Keratinocyte (primary cell): ENCODE measurements around the gene HBD. TPM values are rescaled to one million over a fixed set of nuclear protein-coding genes. Genes with fewer than 3 reads are reported as not detected.

Source experiments
- DNase-seq: peaks from one replicate; pipeline ENCODE4 v3.0.0-alpha.2; 2011; ENCODE audit warnings: low read depth, missing footprints, low spot score
- FAIRE-seq: peaks from 2 replicates; lab custom pipeline; 2011; peaks lifted over from hg19 to GRCh38; lab: Jason Lieb, UNC
- H2AFZ ChIP-seq: 2 replicates; pipeline ENCODE4 v1.6.0; 2012; ENCODE audit warnings: low read length, control low read depth, inconsistent platforms; ENCODE audit not compliant: control insufficient read depth
- H3K27ac ChIP-seq: 2 replicates; pipeline ENCODE4 v1.5.1; 2011; ENCODE audit warnings: low read length; ENCODE audit not compliant: control insufficient read depth, insufficient read depth
- H3K27me3 ChIP-seq: 3 replicates; pipeline ENCODE4 v1.6.0; 2011; ENCODE audit warnings: low read length; ENCODE audit not compliant: control insufficient read depth, insufficient read depth; ENCODE audit errors: extremely low read depth
- H3K36me3 ChIP-seq, 2 experiments: 2 replicates in 1 of 2; 3 replicates in 1 of 2; pipeline ENCODE4 v1.5.1; 2011; ENCODE audit warnings: low read length in 2 of 2, mild to moderate bottlenecking in 1 of 2; ENCODE audit not compliant: control insufficient read depth in 2 of 2, insufficient read depth in 2 of 2; ENCODE audit errors: extremely low read depth in 1 of 2
- H3K4me1 ChIP-seq: 3 replicates; pipeline ENCODE4 v1.5.1; 2011; ENCODE audit warnings: low read length; ENCODE audit not compliant: control insufficient read depth, insufficient read depth; ENCODE audit errors: extremely low read depth
- H3K4me2 ChIP-seq: 3 replicates; pipeline ENCODE4 v1.6.0; 2011; ENCODE audit warnings: low read depth, low read length; ENCODE audit not compliant: control insufficient read depth, insufficient read depth; ENCODE audit errors: extremely low read depth
- H3K4me3 ChIP-seq, 3 experiments: fragments of 200-600 bp in 1 of 3; sonication (generic) in 1 of 3; 2 replicates in 2 of 3; 3 replicates in 1 of 3; pipeline ENCODE4 v1.5.1; 2011 to 2016; ENCODE audit warnings: low read length in 3 of 3, mild to moderate bottlenecking in 3 of 3, control low read depth in 2 of 3, inconsistent platforms in 1 of 3, low read depth in 1 of 3, mixed read lengths in 1 of 3, mixed run types in 1 of 3, moderate library complexity in 1 of 3; ENCODE audit not compliant: control insufficient read depth in 2 of 3, insufficient read depth in 2 of 3; ENCODE audit errors: extremely low read depth in 1 of 3
- H3K79me2 ChIP-seq: 2 replicates; pipeline ENCODE4 v1.6.0; 2012; ENCODE audit warnings: low read length; ENCODE audit not compliant: control insufficient read depth, insufficient read depth
- H3K9ac ChIP-seq: 3 replicates; pipeline ENCODE4 v1.6.0; 2011; ENCODE audit warnings: low read length; ENCODE audit not compliant: control insufficient read depth, insufficient read depth; ENCODE audit errors: extremely low read depth
- H3K9me1 ChIP-seq: 3 replicates; pipeline ENCODE4 v1.6.0; 2011; ENCODE audit warnings: low read length; ENCODE audit not compliant: control insufficient read depth, insufficient read depth; ENCODE audit errors: extremely low read depth
- H3K9me3 ChIP-seq: 2 replicates; pipeline ENCODE4 v1.5.1; 2012; ENCODE audit warnings: low read depth, low read length; ENCODE audit not compliant: control insufficient read depth
- H4K20me1 ChIP-seq: 3 replicates; pipeline ENCODE4 v1.6.0; 2011; ENCODE audit warnings: low read length; ENCODE audit not compliant: control insufficient read depth, insufficient read depth; ENCODE audit errors: extremely low read depth
- EZH2 ChIP-seq: IDR thresholded peaks from one replicate; pipeline ENCODE4 v1.6.1; 2012; ENCODE audit warnings: inconsistent platforms, mild to moderate bottlenecking, low read length, moderate library complexity
- dilution Hi-C: fragments of 300-500 bp; cut with MboI; formaldehyde crosslinking; loops from one replicate; pipeline ENCODE4 v1.7.0; 2020; ENCODE audit warnings: low sequenced_read_pairs; ENCODE audit not compliant: extremely low pct_ligation_motif_present
- polyA plus RNA-seq, 5 experiments: library from polyadenylated mRNA; depleted of rRNA in 3 of 5; stranded (reverse) in 3 of 5; stranded (forward) in 1 of 5; unstranded in 1 of 5; fragments of >200 nt; gene quantifications; 1 replicate in 1 of 5; 2 replicates in 3 of 5; 3 replicates in 1 of 5; pipeline versions ENCODE4 v1.2.1 to v1.2.3, GENCODE V29; 2011 to 2012; ENCODE audit warnings: missing spikeins in 2 of 5, low read depth in 1 of 5, low replicate concordance in 1 of 5
- TF ChIP-seq, protein P1 (sequence below), 3 experiments: IDR thresholded peaks in 1 of 3; conservative IDR thresholded peaks in 1 of 3; optimal IDR thresholded peaks in 1 of 3; 2 replicates in 2 of 3; 3 replicates in 1 of 3; pipeline versions ENCODE3 to v1.5.1; 2011; ENCODE audit warnings: low read length in 3 of 3, mild to moderate bottlenecking in 3 of 3, moderate library complexity in 2 of 3, control low read depth in 1 of 3, inconsistent platforms in 1 of 3; ENCODE audit not compliant: insufficient read depth in 2 of 3; ENCODE audit errors: extremely low read depth in 1 of 3

Gene HBD
- polyA plus RNA-seq, 1 donor (not counting 4 experiments of a cell fraction or from before 2014, with no cell fraction given) = not detected

DNA sequence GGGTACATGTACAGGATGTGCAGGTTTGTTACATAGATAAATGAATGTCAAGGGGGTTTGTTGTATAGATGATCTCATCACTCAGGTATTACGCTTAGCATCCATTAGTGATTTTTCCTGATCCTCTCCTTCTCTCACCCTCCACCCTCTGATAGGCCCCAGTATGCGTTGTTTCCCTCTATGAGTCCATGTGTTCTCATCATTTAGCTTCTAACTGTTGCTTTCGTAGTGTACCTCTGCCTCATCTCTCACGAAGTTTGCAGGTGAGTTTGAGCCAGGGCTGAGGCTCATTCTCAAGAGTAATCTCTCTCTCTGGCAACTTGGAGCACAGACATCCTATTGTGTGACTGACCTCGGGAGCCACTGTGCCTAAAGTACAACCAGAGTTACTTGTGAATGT, 40.1 kb upstream of the HBD start:
- no peak for FAIRE-seq
- Histone ChIP-seq H3K27ac (no peak overlapping the region), H3K9me3 (no peaks in the 10 kb centered on the region), H3K9me1 (no peaks in the 10 kb centered on the region), H3K36me3 (no peaks in the 10 kb centered on the region), H3K27me3 (no peaks in the 10 kb centered on the region), H4K20me1 (no peaks in the 10 kb centered on the region), H3K4me1 (peaks cover 7% of the 10 kb centered on the region), H3K4me2 (peak overlapping the region; percentile 11), H3K9ac (no peak overlapping the region), H2AFZ (peak overlapping the region; percentile 74), H3K4me3 (no peak overlapping the region), H3K79me2 (no peaks in the 10 kb centered on the region)
- dilution Hi-C loops = no loop called here
- TF ChIP-seq, protein P1, sequence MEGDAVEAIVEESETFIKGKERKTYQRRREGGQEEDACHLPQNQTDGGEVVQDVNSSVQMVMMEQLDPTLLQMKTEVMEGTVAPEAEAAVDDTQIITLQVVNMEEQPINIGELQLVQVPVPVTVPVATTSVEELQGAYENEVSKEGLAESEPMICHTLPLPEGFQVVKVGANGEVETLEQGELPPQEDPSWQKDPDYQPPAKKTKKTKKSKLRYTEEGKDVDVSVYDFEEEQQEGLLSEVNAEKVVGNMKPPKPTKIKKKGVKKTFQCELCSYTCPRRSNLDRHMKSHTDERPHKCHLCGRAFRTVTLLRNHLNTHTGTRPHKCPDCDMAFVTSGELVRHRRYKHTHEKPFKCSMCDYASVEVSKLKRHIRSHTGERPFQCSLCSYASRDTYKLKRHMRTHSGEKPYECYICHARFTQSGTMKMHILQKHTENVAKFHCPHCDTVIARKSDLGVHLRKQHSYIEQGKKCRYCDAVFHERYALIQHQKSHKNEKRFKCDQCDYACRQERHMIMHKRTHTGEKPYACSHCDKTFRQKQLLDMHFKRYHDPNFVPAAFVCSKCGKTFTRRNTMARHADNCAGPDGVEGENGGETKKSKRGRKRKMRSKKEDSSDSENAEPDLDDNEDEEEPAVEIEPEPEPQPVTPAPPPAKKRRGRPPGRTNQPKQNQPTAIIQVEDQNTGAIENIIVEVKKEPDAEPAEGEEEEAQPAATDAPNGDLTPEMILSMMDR (optimal IDR thresholded peaks at IDR 0.05 in 1 of 3, IDR thresholded peaks at IDR 0.05 in 1 of 3, conservative IDR thresholded peaks at IDR 0.05 in 1 of 3; ENCODE audit: extremely low read depth in 1 of 3, insufficient read depth in 2 of 3, low read length in 3 of 3) = no peak
- no peak for TF ChIP-seq EZH2
- no peak for DNase-seq

DNA sequence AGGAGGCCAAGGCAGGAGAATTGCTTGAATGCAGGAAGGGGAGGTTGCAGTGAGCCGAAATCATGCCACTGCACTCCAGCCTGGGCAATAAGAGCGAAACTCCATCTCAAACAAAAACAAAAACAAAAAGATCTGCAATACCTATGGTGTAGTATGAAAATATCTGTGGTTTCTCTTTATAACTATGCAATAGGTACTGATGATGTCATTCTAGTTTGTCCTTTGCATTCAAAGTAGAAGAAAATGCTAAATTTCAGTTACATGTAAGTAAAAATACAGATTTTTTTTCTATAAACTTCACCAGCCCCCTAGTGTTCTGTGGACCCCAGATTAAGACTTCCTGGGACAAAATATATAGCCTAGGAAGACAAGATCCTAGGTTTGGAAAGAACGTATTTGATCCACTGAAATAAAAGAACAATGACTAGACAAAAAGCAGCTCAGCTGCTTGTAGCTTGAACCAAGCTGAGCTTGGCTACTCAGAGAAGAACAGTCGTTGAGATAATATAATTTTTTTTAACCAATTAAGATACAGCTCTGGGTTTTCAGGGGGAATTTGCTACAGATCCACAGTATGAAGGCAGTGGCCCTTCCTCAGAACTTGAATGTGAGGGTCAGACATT, 38.2 kb upstream of the HBD start:
- dilution Hi-C loops = no loop called here
- FAIRE-seq (no peak), DNase-seq (no peak)
- Histone ChIP-seq H3K36me3 (no peaks in the 10 kb centered on the region), H3K27me3 (no peaks in the 10 kb centered on the region), H2AFZ (no peak overlapping the region), H3K4me3 (no peak overlapping the region), H3K9ac (no peak overlapping the region), H3K79me2 (no peaks in the 10 kb centered on the region), H3K9me3 (no peaks in the 10 kb centered on the region), H3K4me1 (peaks cover 7% of the 10 kb centered on the region), H4K20me1 (no peaks in the 10 kb centered on the region), H3K4me2 (no peak overlapping the region), H3K27ac (no peak overlapping the region), H3K9me1 (no peaks in the 10 kb centered on the region)
- TF ChIP-seq, protein P1 (optimal IDR thresholded peaks at IDR 0.05 in 1 of 3, IDR thresholded peaks at IDR 0.05 in 1 of 3, conservative IDR thresholded peaks at IDR 0.05 in 1 of 3; ENCODE audit: extremely low read depth in 1 of 3, insufficient read depth in 2 of 3, low read length in 3 of 3) = no peak
- TF ChIP-seq EZH2 = no peak
